ENCODE results near the gene OCA2.
"Not testable (repeated sequence)": the region's sequence is repeated elsewhere in the genome, so short reads cannot be mapped to it uniquely, and the experiment has no call there.

The OCA2 gene

GRCh38 chr15:27714675-27715074 lies 384.4 kb downstream of the OCA2 start:
- H3K27ac Mint-ChIP-seq: no peak overlapping the region
- no peak for DNase-seq (ENCODE audit: low spot score)
- H3K4me1 Mint-ChIP-seq (ENCODE audit: low read depth): no peaks in the 10 kb centered on the region
- H3K36me3 Mint-ChIP-seq (ENCODE audit: low read depth): no peaks in the 10 kb centered on the region
- no peaks in the 10 kb centered on the region for H3K27me3 Mint-ChIP-seq (ENCODE audit: low read depth)
- no peak overlapping the region for H3K4me3 Mint-ChIP-seq
- peaks cover 85% of the 10 kb centered on the region for H3K9me3 Mint-ChIP-seq

- not testable (repeated sequence) for H3K27me3 Mint-ChIP-seq (ENCODE audit: low read depth); H3K4me1 Mint-ChIP-seq (ENCODE audit: low read depth); DNase-seq (ENCODE audit: low spot score); H3K36me3 Mint-ChIP-seq (ENCODE audit: low read depth); H3K27ac Mint-ChIP-seq; H3K4me3 Mint-ChIP-seq
- H3K9me3 Mint-ChIP-seq: peaks cover 82% of the 10 kb centered on the region
These were observed 385.3 kb downstream of the OCA2 start for GRCh38 chr15:27713850-27714249.

GRCh38 chr15:27707257-27707656 lies 391.9 kb downstream of the OCA2 start:
- H3K27ac Mint-ChIP-seq: no peak overlapping the region
- no peaks in the 10 kb centered on the region for H3K27me3 Mint-ChIP-seq (ENCODE audit: low read depth)
- H3K4me3 Mint-ChIP-seq: no peak overlapping the region
- DNase-seq (ENCODE audit: low spot score): no peak
- peaks cover 56% of the 10 kb centered on the region for H3K9me3 Mint-ChIP-seq
- no peaks in the 10 kb centered on the region for H3K36me3 Mint-ChIP-seq (ENCODE audit: low read depth)
- H3K4me1 Mint-ChIP-seq (ENCODE audit: low read depth): no peaks in the 10 kb centered on the region

DNA sequence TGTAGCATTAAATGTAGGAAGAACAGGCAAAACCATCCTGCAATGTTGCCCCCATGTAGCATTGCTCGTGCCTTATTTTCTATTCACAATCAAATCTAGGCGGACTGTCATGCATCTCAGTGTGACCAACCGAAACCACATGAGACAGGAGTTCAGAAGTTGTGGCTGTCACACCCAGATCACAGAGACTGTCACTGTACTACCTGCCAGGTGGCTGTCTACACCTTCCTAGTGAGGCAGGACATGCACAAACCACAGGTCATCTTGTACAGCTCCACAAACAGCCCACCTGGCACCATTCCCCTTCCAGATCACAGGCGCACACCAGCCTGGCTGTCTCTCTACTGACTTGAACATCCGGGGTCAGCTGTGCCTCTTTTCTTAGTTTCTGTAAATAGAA lies 392.8 kb downstream of the OCA2 start:
- Mint-ChIP-seq H3K36me3 (ENCODE audit: low read depth) (no peaks in the 10 kb centered on the region), H3K4me3 (no peak overlapping the region), H3K27ac (no peak overlapping the region), H3K27me3 (ENCODE audit: low read depth) (no peaks in the 10 kb centered on the region), H3K4me1 (ENCODE audit: low read depth) (no peaks in the 10 kb centered on the region), H3K9me3 (peaks cover 51% of the 10 kb centered on the region)
- DNase-seq (ENCODE audit: low spot score): no peak

DNA sequence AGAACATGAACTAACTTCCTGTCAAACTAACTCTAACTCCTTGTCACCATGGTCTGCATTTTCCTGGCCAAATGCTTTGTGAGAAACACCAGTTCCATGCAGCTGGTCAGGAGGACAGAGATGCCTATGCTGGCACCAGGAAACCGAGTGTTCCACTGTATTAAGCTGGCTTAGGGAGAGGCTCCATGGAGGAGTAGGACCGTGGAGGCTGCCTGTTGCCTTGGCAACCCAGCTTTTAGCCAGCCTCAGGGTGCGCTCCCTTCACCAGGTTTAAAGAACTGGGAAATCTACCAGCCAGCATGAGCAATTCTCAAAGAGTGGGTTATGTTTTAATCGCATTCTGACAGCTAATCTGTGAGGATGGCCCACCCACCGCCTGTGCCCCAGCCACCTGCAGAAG lies 394.1 kb downstream of the OCA2 start:
- Mint-ChIP-seq H3K4me1 (ENCODE audit: low read depth) (no peaks in the 10 kb centered on the region), H3K27me3 (ENCODE audit: low read depth) (no peaks in the 10 kb centered on the region), H3K4me3 (no peak overlapping the region), H3K36me3 (ENCODE audit: low read depth) (no peaks in the 10 kb centered on the region), H3K9me3 (peaks cover 47% of the 10 kb centered on the region), H3K27ac (no peak overlapping the region)
- DNase-seq (ENCODE audit: low spot score): no peak

Data from T-helper 2 cell treated with Interferon-gamma antibody and Interleukin-4, amounts not matched to agents 5 μg/mL and 100 μg/mL, for 36 hours (primary cell).